Neuronal stem cell (in vitro differentiated cells): ENCODE data around the gene MACIR.

ENCODE experiments used
- DNase-seq: peaks from one replicate; pipeline ENCODE4 v3.0.0-alpha.2; 2013; ENCODE audit warnings: low spot score
- H2AFZ ChIP-seq: one replicate; pipeline ENCODE4 v1.6.1; 2013; ENCODE audit warnings: mild to moderate bottlenecking, low read length, inconsistent platforms
- H2AK5ac ChIP-seq: 2 replicates; pipeline ENCODE4 v1.6.1; 2013; ENCODE audit warnings: low read depth, mild to moderate bottlenecking, inconsistent platforms, low read length, moderate library complexity, mixed read lengths
- H2BK120ac ChIP-seq: 2 replicates; pipeline ENCODE4 v1.6.1; 2013; ENCODE audit warnings: low read depth, mild to moderate bottlenecking, inconsistent platforms, low read length, moderate library complexity, mixed read lengths
- H2BK12ac ChIP-seq: one replicate; pipeline ENCODE4 v1.6.1; 2013; ENCODE audit warnings: low read length, inconsistent platforms
- H2BK15ac ChIP-seq: 2 replicates; pipeline ENCODE4 v1.6.1; 2013; ENCODE audit warnings: mild to moderate bottlenecking, low read length, inconsistent platforms, mixed read lengths
- H2BK5ac ChIP-seq: one replicate; pipeline ENCODE4 v1.6.1; 2013; ENCODE audit warnings: inconsistent platforms, mild to moderate bottlenecking, low read length, moderate library complexity
- H3K14ac ChIP-seq: one replicate; pipeline ENCODE4 v1.6.1; 2013; ENCODE audit warnings: low read length, inconsistent platforms
- H3K18ac ChIP-seq: 2 replicates; pipeline ENCODE4 v1.6.1; 2013; ENCODE audit warnings: low read length, inconsistent platforms
- H3K23ac ChIP-seq: 2 replicates; pipeline ENCODE4 v1.6.1; 2013; ENCODE audit warnings: low read depth, mild to moderate bottlenecking, mixed read lengths, low read length, inconsistent platforms; ENCODE audit not compliant: poor library complexity
- H3K27ac ChIP-seq: replicated peaks from 3 replicates; pipeline ENCODE4 v1.5.1; 2013; ENCODE audit warnings: low read length, inconsistent platforms
- H3K27me3 ChIP-seq, 3 experiments: 2 replicates each; pipeline ENCODE4 v1.6.1; 2013; ENCODE audit warnings: low read length in 3 of 3, mild to moderate bottlenecking in 2 of 3, inconsistent platforms in 1 of 3, low read depth in 1 of 3, mixed read lengths in 1 of 3, moderate library complexity in 1 of 3; ENCODE audit not compliant: control insufficient read depth in 3 of 3, insufficient read depth in 3 of 3
- H3K36me3 ChIP-seq, 2 donors: replicated peaks in 1 of 2; 2 replicates each; pipeline ENCODE4 v1.6.1; 2013; ENCODE audit warnings: low read length in 2 of 2; ENCODE audit not compliant: control insufficient read depth in 2 of 2, insufficient read depth in 2 of 2
- H3K4ac ChIP-seq: 2 replicates; pipeline ENCODE4 v1.6.1; 2013; ENCODE audit warnings: inconsistent platforms, mild to moderate bottlenecking, low read length, moderate library complexity
- H3K4me1 ChIP-seq, 2 donors: 1 replicate in 1 of 2; 2 replicates in 1 of 2; pipeline ENCODE4 v1.6.1; 2013; ENCODE audit warnings: low read length in 2 of 2, low read depth in 1 of 2; ENCODE audit not compliant: control insufficient read depth in 2 of 2, insufficient read depth in 1 of 2
- H3K4me2 ChIP-seq: one replicate; pipeline ENCODE4 v1.6.1; 2013; ENCODE audit warnings: mild to moderate bottlenecking, low read length, inconsistent platforms; ENCODE audit not compliant: insufficient read depth, poor library complexity, severe bottlenecking
- H3K4me3 ChIP-seq, 2 donors: 2 replicates each; pipeline ENCODE4 v1.5.1; 2013; ENCODE audit warnings: low read length in 2 of 2, mild to moderate bottlenecking in 2 of 2, inconsistent platforms in 1 of 2, moderate library complexity in 1 of 2
- H3K79me1 ChIP-seq: one replicate; pipeline ENCODE4 v1.6.1; 2013; ENCODE audit warnings: low read depth, mild to moderate bottlenecking, inconsistent platforms, low read length, moderate library complexity
- H3K9ac ChIP-seq: one replicate; pipeline ENCODE4 v1.6.1; 2013; ENCODE audit warnings: mild to moderate bottlenecking, low read depth, low read length, inconsistent platforms; ENCODE audit not compliant: poor library complexity
- H3K9me3 ChIP-seq, 2 donors: replicated peaks in 1 of 2; 2 replicates each; pipeline versions ENCODE3 to v1.6.1; 2013; ENCODE audit warnings: low read length in 2 of 2, mild to moderate bottlenecking in 2 of 2, inconsistent platforms in 1 of 2, low read depth in 1 of 2, mixed read lengths in 1 of 2, moderate library complexity in 1 of 2; ENCODE audit not compliant: control insufficient read depth in 2 of 2, insufficient read depth in 1 of 2
- H4K8ac ChIP-seq: one replicate; pipeline ENCODE4 v1.6.1; 2013; ENCODE audit warnings: low read depth, mild to moderate bottlenecking, inconsistent platforms, low read length, moderate library complexity
- H4K91ac ChIP-seq: one replicate; pipeline ENCODE4 v1.6.1; 2013; ENCODE audit warnings: low read length, low read depth, mild to moderate bottlenecking, inconsistent platforms; ENCODE audit not compliant: poor library complexity
- WGBS, 2 donors: extraction: QIAGEN DNeasy Blood & Tissue Kit; methylation state at CpG; one replicate each; pipeline ENCODE4 v1.1.7; 2013; ENCODE audit warnings: missing lambda C conversion rate in 2 of 2, mixed read lengths in 1 of 2; ENCODE audit not compliant: insufficient read length in 2 of 2, insufficient replicate concordance in 1 of 2; ENCODE audit errors: extremely low coverage in 2 of 2; 5-methylcytosine and 5-hydroxymethylcytosine counted together

The MACIR gene

DNA sequence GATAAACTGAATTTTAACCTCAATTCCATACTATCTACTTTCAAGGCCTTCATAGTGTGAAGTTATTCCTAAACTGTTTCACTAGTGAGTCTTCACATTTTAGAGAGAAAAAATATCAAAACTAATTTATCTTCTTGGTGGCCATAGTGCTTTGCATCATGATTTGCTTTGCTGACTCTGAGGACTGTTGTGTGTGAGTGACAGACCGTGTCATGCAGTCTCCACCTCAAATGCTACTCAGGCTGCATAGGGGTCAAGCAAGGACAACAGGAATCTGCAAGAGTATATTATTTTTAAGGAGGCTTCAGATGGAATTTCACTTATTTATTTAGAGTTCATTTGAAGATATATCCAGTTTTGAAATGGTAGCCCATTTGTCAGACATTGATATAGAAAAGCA lies 34.5 kb downstream of the MACIR start:
- Histone ChIP-seq H3K9ac (no peak overlapping the region), H2BK120ac (no peak overlapping the region), H3K4ac (no peak overlapping the region), H4K91ac (no peak overlapping the region), H2BK5ac (no peak overlapping the region), H3K79me1 (no peaks in the 10 kb centered on the region), H3K4me3 (no peak overlapping the region), H2BK15ac (no peak overlapping the region), H3K4me1 (peaks cover 4 to 7% of the 10 kb centered on the region in 2 donors), H3K14ac (no peak overlapping the region), H3K23ac (no peak overlapping the region), H3K9me3 (no peaks in the 10 kb centered on the region), H4K8ac (no peak overlapping the region), H3K4me2 (no peak overlapping the region), H3K27ac (no peak overlapping the region), H2AK5ac (no peak overlapping the region), H2BK12ac (no peak overlapping the region), H3K18ac (no peak overlapping the region), H3K36me3 (no peaks in the 10 kb centered on the region), H3K27me3 (no peaks in the 10 kb centered on the region), H2AFZ (no peak overlapping the region)
- WGBS, 2 donors, result no CpG with 5 or more reads among the region's 1 CpG
- DNase-seq, result no peak

DNA sequence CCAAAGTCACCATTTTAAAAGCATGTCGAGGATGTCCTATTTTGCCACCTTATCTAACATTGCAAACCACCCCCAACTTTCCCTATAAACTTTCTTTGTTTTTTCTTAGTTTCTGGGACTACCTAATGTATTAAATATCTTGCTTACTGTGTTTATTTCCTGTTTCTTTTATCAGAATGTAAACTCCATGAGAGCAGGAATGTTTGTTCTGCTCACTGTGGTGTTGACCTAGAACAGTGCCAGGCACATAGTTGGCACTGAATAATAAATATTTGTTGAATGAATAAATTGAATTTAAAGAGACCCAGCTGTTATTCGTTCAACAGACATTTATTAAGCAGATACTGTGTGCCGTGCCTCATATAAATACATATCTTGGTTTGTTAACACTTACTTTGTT lies 35.2 kb downstream of the MACIR start:
- Histone ChIP-seq H3K18ac (no peak overlapping the region), H3K4me1 (peaks cover 4 to 13% of the 10 kb centered on the region in 2 donors), H3K4ac (no peak overlapping the region), H2BK5ac (no peak overlapping the region), H3K27ac (no peak overlapping the region), H3K14ac (no peak overlapping the region), H3K23ac (no peak overlapping the region), H4K8ac (no peak overlapping the region), H2BK12ac (no peak overlapping the region), H3K9ac (no peak overlapping the region), H2AFZ (no peak overlapping the region), H4K91ac (no peak overlapping the region), H3K27me3 (no peaks in the 10 kb centered on the region), H3K36me3 (no peaks in the 10 kb centered on the region), H2AK5ac (no peak overlapping the region), H2BK120ac (no peak overlapping the region), H3K4me2 (no peak overlapping the region), H2BK15ac (no peak overlapping the region), H3K79me1 (no peaks in the 10 kb centered on the region), H3K4me3 (no peak overlapping the region), H3K9me3 (no peaks in the 10 kb centered on the region)
- no peak for DNase-seq
- no CpG with 5 or more reads among the region's 3 CpGs for WGBS, 2 donors

DNA sequence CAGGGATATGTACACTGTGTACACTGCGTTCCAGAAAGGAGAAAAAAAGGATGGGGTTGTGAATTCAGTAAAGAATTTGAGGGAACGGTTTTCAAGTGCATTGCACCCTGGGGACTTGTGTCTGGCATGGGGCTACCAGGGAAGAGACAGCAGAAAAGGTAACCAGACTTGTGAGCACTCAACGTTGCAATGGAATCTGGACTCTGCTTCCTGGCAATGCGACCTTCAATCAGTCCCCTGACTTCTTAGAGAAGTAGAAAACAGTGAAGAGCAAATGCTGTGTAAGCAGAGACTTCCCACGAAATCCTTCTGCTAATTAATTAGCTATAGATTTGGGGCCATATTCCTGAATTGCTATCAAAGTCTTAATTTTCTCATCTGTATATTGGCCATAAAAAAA lies 36.3 kb downstream of the MACIR start:
- Histone ChIP-seq H2BK12ac (no peak overlapping the region), H3K4me1 (peaks cover 4 to 16% of the 10 kb centered on the region in 2 donors), H2BK15ac (no peak overlapping the region), H3K36me3 (no peaks in the 10 kb centered on the region), H2BK5ac (no peak overlapping the region), H3K27me3 (no peaks in the 10 kb centered on the region), H3K27ac (no peak overlapping the region), H3K14ac (no peak overlapping the region), H3K79me1 (no peaks in the 10 kb centered on the region), H3K4me2 (no peak overlapping the region), H4K91ac (no peak overlapping the region), H2AK5ac (no peak overlapping the region), H4K8ac (no peak overlapping the region), H3K9me3 (no peaks in the 10 kb centered on the region), H3K9ac (no peak overlapping the region), H2AFZ (no peak overlapping the region), H3K4ac (no peak overlapping the region), H3K18ac (no peak overlapping the region), H2BK120ac (no peak overlapping the region), H3K4me3 (no peak overlapping the region), H3K23ac (no peak overlapping the region)
- no CpG with 5 or more reads among the region's 5 CpGs for WGBS, 2 donors
- no peak for DNase-seq

DNA sequence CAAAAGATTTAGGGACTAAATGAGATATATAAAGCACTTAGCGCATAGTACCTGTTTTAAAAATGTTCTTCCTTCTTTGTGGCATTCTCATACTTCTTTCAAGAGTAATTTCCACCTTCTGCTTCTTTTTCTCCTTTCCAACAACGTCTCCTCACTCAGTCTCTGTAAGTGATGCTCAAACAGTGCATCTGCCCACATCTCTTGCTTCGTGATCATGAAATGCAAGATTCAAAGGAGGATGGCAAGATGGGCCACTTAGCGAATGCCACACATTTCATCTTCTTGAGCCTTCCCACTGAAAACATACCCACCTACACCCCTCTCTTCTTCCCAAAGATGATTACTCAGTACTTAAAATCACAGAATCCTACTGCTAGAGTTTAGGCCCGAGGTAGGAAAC lies 36.9 kb downstream of the MACIR start:
- no peak for DNase-seq
- H3K23ac ChIP-seq, result no peak overlapping the region
- no peaks in the 10 kb centered on the region for H3K36me3 ChIP-seq
- H4K8ac ChIP-seq, result no peak overlapping the region
- no peak overlapping the region for H2BK15ac ChIP-seq
- no peak overlapping the region for H3K27ac ChIP-seq
- H2BK5ac ChIP-seq, result no peak overlapping the region
- H3K4me1 ChIP-seq, result peaks cover 4 to 15% of the 10 kb centered on the region in 2 donors
- H2BK12ac ChIP-seq, result no peak overlapping the region
- H3K4me2 ChIP-seq, result no peak overlapping the region
- H2AFZ ChIP-seq, result no peak overlapping the region
- no peak overlapping the region for H2AK5ac ChIP-seq
- no peaks in the 10 kb centered on the region for H3K79me1 ChIP-seq
- no peak overlapping the region for H3K18ac ChIP-seq
- H3K9ac ChIP-seq, result no peak overlapping the region
- H3K14ac ChIP-seq, result no peak overlapping the region
- no peaks in the 10 kb centered on the region for H3K9me3 ChIP-seq
- no peak overlapping the region for H3K4ac ChIP-seq
- no peaks in the 10 kb centered on the region for H3K27me3 ChIP-seq
- no peak overlapping the region for H4K91ac ChIP-seq
- no CpG with 5 or more reads among the region's 5 CpGs for WGBS, 2 donors
- H2BK120ac ChIP-seq, result no peak overlapping the region
- no peak overlapping the region for H3K4me3 ChIP-seq
